Erythroblast (primary cell): ENCODE measurements around the gene WNT3.

Experiments used
- DNase-seq, 2 experiments: peaks; one replicate each; lab custom pipeline; 2025; lab: John Stamatoyannopoulos, UW
- GATA1 ChIP-seq: IDR thresholded peaks from 2 replicates; pipeline ENCODE4 v1.6.1; 2011; ENCODE audit warnings: low read depth, mild to moderate bottlenecking, control low read depth, low read length, moderate library complexity
- POLR2A ChIP-seq: IDR thresholded peaks from 2 replicates; pipeline ENCODE4 v1.6.1; 2011; ENCODE audit warnings: mild to moderate bottlenecking, low read length

WNT3 gene

DNA sequence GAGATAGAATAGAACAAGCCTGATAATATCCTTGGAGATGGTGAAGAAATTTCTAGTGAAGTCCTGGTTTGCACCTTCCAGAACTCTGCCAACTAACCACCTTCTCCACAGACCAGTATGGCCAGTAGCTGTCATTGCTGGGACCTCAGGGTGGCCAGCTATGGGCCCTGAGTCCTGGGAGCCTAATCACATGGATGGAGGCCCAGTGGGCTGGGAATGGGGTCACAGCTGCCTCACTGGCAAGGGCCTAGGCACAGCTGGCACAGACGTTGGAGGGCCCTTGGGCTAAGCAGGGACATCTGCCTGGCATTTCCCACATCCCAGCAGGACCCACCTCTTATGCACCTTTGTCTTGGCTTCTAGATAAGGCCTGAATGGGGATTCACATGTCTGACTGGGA is 7.6 kb upstream of the WNT3 start:
- no peak for TF ChIP-seq GATA1
- TF ChIP-seq POLR2A: no peak
- DNase-seq: no peak

DNA sequence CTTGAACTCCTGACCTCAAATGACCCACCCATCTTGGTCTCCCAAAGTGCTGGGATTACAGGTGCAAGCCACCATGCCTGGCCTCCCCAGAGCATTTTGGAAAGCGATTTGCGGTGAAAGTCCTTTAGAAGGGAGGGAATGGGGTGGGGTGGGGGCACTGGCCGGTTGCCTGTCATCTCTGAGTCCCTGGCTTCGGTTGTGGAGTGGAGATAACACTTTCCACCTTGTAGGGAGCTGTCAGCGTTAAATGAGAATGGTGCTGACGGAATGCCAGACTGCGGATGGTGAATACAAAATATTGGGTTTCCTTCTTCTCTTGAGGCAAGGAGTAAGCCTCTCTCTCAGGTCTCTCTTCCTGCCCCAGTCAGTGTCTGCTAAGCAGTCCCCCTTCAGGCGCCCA is 5.2 kb upstream of the WNT3 start:
- TF ChIP-seq POLR2A (no peak), GATA1 (no peak)
- DNase-seq: no peak

DNA sequence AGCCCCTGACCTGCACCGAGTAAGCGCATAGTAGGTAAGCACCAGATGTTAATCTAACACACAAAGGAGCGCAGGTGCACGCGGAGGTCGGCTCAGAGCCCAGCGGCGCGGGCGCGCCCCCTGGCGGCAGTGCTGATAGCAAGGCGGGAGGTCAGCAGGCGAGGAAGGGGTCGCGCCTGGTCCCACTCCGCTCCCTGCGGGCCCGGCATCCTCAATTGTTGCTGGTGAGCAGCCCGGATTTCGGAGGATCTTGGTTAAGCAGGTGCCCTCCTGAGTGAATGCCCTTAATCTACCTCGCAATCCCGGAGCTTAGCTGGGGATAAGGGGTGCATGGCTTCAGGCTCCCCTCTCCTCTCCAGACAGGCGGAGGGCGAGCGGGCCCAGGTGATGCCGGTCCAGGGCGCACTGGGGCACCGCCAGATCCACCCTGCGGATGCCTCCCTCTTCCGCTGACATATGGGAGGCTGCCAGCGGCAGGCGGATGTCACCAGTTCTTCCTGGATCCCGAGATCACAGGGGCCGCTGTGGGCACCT is 4.0 kb upstream of the WNT3 start:
- DNase-seq: peak; percentile 44 to 65
- TF ChIP-seq POLR2A: no peak
- no peak for TF ChIP-seq GATA1

DNA sequence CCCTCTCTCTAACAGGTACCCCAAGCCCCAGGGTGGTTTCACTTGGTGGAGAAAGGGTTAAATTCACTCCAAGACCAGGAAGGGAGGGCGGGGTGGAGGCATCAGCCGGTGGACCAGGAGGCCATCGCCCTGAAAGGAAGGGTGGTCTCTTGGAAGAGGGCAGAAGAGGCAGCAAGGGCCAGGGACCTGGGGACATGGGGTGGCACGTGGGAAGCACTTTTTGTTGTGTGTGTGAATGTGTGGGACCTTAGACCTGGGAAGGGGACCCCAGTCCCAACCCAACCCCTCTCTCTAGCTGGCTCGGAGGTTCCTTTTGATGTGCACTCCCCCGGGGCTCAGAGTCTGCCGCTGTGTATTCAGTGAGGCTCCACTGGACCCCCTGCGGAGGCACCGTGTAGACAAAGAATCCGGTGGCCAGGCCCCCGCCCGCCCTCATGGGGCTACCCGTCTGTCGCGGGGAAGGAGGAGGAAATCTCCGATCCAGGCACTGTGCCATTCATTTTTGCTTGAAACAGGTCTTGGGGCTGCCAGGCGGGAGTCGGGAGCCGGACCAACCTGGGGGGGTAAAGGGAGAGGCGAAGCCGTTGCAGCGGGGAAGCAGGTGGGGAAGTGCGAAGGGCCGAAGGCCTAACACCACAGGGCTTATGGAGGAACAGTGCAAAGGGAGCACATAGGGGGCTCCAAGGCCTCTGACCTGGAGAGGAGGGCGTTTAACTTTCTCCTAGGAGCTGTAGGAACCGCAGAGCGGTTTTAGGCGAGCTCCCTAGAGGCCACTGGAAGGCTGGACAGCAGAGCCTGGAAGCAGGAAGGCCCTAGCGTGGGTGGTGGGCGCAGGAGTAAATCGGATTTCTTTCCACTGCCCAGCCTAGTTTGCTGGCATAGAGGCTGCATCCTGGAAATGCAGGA is 3.2 kb upstream of the WNT3 start:
- no peak for DNase-seq
- TF ChIP-seq GATA1: no peak
- no peak for TF ChIP-seq POLR2A

DNA sequence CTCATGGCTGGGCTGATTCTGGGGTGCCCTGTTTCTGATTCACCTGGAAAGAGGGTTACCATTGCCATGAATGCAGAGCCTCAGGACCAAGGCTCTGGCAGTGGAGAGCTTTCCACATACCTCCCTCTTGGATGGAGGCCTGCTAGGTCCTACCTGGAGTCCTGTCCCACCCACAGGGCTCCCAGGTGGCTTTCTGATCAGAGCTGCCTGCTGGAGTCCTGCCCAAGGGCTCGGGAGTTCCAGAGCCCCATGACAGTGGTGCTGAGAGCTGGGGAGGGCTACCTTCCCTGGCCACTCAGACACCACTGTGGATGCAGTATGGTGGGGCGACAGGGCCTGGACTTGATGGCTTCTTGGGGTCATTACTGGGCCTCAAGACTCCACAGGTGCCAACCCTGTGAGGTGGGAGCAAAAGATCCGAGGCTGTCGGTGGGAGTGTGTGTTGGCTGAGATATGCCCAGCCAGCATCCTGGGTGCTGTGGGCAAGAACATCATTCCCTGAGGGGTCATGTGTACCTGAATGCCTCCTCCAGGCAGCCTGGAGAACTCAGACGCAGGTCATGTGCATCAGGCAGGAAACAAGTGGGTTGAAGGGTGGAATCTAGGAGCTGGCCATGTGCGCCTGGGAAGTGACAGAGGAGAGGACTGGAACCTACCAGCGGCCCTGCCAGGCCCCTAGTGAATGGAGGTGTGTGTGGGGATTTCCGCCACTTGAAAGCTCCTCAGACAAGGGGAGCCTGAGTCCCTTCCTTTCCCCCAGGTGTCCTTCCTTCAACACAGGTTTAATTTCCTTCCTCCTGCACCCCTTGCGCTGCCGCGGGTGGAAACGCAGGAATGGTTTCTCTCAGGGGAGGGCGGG is 2.3 kb upstream of the WNT3 start:
- TF ChIP-seq GATA1 (no peak), POLR2A (no peak)
- no peak for DNase-seq

DNA sequence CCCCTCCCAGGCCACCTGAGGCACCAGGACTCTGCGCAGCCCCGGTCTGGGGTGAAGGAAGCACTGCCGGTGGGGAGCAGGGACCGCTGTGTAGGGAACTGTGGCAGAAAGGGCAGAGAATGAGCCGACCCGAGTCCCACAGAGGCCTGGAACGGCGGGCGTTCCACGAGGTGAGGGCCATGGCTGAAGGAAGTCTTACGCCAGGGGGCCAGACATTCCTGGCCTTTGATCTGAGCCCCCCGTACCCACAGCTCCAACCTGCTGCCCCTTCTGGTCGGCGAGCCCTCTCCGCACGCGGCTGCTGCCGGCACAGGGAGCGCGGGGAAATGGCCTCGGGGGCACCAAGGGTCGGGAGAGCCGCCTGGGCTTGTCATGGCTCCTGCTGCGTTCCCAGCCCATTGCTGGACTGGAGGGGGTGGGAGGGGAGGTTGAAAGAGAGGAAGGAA is 1.4 kb upstream of the WNT3 start:
- TF ChIP-seq GATA1: no peak
- no peak for TF ChIP-seq POLR2A
- DNase-seq: no peak

DNA sequence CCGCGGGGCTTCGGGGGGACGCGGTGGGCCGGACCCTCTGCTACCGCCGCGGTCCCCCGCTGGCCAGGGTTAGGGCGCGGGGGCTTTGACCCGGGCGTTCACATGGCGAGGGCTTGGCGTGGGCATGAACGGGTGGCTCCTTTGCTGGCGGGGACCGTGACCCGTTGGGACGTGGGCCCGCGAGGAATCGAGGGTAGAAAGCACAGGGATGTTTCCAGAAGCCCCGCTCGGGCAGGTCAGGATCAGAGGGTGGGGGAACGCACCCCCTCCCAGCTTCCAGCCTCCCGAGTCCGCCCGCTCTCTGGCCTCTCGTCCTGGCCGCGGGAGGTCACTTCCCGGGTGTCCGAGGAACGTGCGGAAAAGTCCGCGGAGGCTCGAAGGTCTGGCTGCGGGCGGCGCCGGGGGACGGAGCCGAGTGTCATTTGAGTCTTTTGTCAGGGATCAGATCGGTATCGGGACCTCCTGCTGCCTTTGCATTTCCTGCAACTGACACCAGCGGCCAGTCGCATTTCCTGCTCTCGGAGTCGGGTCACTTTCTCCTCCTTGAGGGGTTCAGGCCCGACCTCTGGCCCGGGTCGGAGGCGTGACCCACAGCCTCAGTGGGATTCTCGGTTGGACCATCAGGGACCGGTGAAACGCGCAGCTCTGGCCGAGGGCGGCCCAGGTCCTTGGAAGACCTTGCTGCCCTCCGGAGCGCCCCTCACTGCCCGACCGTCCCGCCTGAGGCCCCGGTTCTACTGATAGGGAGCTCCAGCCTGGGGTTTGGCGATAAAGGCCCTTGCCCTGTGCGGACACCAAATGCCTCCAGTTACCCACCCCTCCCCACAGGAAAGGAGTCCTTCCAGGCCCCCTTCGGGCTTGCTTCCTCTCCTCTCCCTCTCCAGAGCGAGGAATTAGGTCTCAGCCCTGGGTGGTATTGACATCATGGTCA is 702 bp upstream of the WNT3 start:
- DNase-seq: peak; percentile 70 to 87
- TF ChIP-seq GATA1: no peak
- no peak for TF ChIP-seq POLR2A

DNA sequence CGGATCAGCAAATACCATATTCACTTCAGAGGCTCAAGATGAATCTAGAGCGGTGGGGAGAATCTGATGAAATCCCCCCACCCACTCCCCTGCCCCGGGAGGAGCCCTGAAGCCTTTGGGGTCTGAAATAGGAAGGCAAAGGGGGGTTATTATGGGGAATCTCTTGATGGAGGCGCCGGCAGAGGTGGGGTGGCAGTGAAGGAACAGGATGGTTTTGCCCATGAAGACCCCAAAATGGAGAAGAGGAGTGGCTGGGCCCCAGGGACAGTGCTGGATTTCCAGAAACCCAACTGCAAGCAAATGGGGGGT is 637 bp downstream of the WNT3 start:
- DNase-seq: no peak
- TF ChIP-seq POLR2A (no peak), GATA1 (no peak)

DNA sequence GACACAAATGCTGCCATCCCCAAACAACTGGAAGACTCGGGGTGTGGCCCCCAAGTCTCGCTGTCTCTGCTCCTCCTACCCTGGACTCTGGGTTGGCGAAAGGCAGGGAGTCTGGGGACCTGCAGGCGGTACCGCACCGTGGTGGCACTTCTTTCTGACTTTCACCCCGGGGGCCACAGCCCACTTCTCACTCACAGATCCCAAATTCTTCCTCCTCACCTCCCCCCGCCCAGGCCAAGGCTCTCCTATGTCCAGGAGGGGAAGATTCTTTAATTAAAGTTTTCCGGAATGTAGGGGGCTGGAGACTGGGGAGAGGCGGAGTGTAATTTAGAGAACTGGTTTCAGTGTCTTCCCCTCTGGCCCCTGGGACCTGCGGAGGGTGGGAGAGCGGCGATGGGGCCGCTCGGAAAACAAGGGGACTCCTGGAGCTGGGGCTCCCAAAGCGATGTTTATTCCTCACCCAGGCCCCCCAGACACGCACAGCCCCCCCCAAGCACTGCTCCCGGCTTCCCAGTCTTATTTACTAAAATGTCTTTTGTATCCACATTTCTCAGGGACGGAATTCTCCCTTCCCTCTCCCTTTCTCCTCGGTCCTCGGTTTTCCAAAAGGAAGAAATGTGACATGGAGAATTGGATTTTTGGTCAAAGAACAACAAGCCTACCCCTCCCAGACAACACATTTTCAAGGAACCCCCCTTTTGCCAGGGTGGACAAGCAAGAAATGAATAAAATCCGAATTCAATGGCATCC is 1.2 kb downstream of the WNT3 start:
- no peak for TF ChIP-seq GATA1
- TF ChIP-seq POLR2A: no peak

DNA sequence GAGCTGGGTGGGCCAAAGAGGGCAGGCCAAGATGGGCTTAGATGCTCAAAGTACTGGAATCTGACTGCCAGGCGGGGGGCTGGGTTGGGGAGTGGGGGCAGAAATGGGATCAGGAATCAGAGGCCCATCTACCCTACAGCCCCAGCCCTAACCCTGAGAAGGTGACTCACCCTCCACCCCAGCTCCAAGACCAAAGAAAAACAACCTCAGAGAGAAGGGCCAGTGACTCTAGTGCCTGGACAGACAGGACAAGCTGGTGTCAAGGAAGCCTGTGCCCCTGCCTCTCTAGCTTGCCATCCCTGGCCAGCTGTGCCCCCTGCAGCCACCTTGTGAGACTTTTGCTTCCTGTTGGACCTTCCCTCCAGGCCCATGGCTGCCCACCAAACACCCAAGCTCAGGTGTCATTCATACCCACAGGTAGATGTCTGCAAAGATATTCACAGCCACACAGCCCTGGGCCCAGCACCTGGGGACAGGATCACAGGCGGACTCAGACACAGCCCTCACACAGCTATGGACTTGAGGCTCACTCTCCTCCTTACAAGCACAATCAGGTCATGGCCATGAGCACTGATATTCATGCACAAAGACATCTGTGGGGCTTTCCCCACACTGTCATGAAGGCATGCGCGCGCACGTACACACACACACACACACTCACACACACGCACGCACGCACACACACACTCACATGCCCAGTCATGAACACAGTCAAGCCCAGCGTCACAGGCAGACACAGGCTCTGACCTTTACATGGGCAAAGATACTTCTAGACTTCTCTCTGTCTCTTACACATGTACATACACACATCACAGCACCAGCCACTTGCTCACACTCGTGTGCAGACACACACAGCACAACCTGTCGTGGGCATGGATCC is 2.8 kb downstream of the WNT3 start:
- TF ChIP-seq POLR2A (no peak), GATA1 (no peak)
- DNase-seq: no peak

More for the DNA sequence above, 1.2 kb downstream of the WNT3 start:
- no peak for DNase-seq

DNA sequence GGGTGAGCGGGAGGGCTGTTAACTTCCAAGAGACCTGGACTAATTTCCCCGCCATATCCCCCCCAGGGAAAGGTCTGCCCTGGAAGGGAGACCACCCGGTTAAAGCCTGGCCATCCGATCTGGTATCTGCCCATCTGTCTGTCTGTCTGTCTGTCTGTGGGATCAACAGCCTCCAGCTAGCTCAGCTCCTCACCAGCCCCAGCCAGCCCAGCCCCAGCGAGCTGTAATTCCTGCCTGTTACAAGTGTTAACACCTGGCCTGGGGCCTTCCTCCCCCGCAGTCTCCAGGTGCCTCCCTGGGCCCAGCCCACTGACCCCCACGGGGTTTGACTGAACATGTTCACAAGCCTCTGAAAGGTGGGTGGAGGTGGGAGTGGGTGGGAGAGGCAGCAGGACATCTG is 4.0 kb downstream of the WNT3 start:
- DNase-seq: no peak
- TF ChIP-seq POLR2A (no peak), GATA1 (no peak)

DNA sequence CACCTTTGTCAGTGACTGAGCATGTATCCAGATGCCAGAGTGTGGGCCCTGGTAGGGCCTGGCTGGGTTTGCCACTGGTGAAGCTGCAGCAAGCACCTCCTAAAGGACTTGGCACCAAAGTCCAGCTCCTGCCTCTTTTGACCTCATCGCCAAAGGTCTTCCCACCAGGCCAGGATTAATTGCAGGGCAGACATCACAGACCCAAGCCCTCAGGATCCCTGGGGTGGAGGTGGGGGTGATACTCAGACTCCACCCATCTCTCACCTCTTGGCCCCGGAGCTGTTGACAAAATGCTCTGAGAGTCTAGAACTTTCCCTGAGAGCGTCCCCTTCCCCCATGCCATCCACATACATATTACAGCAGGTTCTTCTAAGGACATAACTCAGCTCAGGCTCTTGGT is 4.6 kb downstream of the WNT3 start:
- no peak for TF ChIP-seq POLR2A
- TF ChIP-seq GATA1: no peak
- DNase-seq: no peak
